Fibroblast of skin of left quadriceps (primary cell): ENCODE results near the gene ENAH.
"Not testable (repeated sequence)": the region's sequence is repeated elsewhere in the genome, so short reads cannot be mapped to it uniquely, and the experiment has no call there.

ENCODE experiments used
- DNase-seq, 2 experiments: peaks; one replicate each; pipeline ENCODE4 v3.0.0-alpha.2; 2013; ENCODE audit warnings: low read depth in 2 of 2

Gene ENAH

DNA sequence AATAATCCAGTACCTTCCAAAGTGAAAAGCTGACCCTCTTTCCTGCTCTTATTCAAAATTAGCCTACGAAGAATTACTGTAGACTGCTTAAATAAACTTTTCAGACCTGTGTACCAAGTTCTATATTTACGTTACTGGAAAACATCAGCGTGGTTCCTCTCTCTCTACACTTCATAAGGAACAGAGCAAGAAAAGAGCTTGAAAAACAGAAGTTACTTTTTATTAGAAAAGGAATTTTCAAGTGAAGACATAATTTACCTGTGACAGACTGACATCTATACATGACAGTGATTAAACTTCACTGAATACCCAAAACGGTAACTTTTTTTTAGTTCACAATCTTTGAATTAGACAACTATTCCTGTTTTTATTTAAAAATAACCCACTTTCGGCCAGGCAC, 2.7 kb downstream of the ENAH start:
- DNase-seq = no peak

DNA sequence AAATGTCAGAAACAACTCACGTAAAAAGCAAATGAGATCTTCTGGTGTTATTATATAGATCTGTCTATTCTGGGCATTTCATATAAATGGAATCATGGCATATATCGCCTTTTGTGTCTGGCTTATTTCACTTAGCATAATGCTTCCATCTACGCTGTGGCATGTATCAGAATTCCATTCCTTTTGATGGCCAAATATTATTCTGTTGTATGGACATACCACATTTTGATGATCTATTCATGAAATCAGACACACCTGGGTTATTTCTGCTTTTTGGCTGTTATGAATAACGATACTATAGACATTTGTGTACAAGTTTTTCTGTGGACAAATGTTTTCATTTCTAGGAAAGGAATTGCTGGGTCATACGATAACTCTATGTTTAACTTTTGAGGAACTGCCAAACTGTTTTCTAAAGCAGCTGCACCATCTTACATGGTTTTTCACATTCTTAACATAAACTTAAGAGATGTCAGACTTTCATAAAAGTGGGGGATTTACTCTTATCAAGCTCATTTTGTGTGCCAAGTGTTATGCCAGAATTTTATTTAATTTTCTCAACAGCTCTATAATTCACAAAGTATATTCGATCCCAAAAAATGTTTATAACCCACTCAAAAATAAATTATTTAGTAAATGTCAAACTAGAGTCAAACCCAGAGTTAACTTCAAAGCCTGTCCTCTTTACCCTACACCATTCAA, 7.6 kb downstream of the ENAH start:
- no peak for DNase-seq

DNA sequence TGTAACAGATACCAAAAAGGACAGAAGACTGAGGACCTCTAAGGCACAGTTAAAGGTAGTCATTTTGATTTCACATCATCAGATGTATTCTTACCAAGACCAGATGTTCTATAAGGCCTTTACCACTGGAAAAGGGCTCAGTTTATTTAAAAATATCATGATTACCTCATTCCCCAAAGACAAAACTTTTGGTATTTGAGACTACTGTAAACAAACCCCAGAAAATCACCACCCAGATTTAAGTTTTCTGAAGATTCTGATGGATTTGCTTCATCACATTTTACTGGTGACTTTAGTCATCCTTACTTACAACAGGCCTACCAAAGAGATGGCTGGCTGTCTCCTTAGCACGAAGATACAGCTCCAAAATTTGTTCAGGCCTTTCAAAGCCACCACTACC, 8.3 kb downstream of the ENAH start:
- DNase-seq = no peak

DNA sequence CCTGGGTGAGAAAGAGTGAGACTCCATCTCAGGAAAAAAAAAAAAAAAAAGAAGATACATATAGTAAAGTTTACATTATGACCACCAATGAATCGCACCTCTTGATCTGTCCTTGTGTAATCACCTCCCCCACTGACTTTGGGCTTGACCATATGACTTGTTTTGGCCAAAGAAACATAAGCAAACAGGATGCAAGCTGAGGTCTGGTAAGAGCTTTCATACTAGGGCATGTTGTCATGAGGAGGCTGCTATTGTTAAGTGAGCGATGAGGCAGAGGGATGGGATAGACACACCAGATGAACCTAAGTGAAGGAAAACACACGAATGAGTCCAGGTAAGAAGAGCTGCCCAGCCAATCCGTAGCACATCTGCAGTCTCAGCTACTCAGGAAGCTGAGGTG, 10.7 kb downstream of the ENAH start:
- DNase-seq = no peak

DNA sequence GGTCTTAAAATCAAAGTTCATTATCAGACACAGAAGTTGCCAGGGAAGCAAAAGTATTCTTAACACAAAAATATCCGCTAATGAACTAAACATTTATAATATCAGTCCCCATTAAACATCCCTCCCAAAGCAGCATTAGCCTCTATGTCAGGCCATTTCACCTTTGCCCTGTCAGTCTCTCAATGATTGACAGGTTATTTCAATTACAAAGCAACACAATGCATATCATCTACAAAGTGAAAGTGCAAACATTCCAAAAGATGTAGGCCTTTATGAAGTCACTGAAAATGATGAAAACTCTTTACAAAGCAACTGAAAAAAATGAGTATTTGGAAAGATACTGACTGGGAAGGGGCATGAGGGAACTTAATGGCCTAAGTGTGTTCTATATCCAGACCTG, 14.1 kb downstream of the ENAH start:
- DNase-seq = no peak

GRCh38 chr1:225637651-225638199, 15.2 kb downstream of the ENAH start:
- no peak for DNase-seq

DNA sequence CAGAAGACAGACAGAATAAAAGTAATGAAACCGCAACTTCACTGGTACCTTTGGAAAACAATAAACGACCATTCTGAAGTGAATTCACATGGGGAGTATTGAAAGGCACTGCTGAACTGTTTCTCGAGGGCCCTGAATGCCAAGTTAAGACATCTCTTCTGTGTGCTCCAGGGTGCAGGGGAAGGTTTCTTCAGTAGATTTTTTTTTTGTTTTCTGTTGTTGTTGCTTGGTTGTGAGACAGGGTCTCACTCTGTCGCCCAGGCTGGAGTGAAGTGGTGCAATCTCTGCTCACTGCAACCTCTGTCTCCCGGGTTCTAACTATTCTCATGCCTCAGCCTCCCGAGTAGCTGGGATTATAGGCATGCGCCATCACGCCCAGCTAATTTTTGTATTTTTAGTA, 15.9 kb downstream of the ENAH start:
- DNase-seq = not testable (repeated sequence)

DNA sequence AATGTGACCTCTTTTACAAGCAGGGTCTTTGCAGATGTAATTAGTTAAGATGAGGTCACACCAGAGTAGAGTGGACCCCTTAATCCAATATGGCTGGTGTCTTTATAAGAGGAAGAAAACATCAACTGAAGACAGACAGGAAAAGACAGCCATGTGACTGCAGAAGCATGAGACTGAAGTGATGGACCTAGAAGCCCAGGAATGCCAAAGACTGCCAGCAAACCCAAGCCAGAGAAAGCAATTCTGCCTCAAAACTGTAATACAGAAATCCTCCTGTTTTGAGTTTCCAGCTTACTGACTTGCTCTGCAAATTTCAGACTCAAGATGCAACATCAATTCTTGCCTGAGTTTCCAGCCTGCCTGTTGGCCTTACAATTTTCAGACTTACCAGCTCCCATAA, 17.3 kb downstream of the ENAH start:
- DNase-seq = no peak

DNA sequence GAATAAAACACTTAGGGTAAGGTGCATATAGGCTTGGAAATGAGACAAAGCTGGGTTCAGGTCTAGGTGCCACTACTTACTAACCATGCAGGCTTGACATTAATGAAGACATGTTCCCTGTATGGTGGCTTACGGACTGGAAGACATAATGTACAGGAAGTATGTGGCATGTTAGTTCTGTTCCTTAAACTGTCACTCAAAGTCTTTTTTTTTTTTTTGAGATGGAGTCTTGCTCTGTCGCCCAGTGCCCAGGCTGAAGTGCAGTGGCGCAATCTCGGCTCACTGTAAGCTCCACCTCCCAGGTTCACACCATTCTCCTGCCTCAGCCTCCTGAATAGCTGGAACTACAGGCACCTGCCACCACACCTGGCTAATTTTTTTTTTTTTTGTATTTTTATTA, 20.1 kb downstream of the ENAH start:
- DNase-seq = not testable (repeated sequence)

DNA sequence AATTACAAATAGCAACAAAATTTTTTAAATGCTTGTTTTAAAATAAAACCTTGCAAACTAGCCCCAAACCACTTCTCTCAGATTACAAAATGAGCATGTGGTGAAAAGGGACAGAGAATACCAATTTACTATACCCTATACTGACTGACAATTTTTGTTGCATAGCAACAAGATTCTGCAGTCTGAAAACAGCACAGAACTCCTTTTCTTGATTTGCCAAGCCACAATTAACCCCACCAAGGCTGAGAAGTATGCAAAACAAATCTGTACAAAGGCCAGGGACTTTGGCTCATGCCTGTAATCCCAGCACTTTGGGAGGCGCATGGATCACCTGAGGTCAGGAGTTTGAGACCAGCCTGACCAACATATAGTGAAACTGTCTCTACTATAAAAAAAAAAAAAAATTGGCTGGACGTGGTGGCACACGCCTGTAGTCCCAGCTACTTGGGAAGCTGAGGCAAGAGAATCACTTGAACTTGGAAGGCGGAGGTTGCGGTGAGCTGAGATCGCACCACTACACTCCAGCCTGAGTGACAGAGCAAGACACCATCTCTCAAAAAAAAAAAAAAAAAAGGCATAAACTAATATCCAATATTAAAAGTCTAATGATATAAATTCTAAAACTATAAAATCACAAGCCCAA, 21.8 kb downstream of the ENAH start:
- DNase-seq = no peak

GRCh38 chr1:225629483-225629882, 23.4 kb downstream of the ENAH start:
- no peak for DNase-seq

GRCh38 chr1:225628794-225629193, 24.1 kb downstream of the ENAH start:
- not testable (repeated sequence) for DNase-seq

DNA sequence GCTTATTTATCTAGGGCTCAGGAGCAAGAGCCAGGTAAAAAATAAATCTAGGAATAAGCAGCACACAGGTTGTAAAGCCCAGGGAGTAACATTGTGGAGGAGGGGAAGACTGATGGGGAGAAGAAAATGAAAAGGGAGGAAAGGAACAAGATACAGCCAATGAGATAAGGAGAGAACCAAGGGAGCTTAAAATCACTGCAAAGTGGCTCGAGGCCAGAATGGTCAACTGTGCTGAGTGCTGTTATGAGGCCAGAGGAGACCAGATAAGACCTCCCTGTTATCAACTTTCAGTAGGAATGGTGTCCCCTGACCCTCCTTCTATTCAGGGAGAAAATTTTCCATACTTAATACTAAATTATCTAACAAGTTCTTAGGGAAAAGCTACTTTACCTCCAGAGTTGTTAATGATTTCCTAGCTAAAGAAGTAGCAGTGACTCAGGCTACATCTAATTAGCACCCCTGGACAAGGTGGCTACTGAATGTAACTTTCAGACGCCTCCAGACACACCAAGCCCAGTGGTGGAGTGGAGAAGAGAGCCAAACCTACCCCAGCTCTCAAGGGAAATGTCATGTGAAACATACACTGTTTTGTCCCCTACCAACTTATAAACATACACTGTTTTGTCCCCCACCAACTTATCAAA, 25.5 kb downstream of the ENAH start:
- no peak for DNase-seq

DNA sequence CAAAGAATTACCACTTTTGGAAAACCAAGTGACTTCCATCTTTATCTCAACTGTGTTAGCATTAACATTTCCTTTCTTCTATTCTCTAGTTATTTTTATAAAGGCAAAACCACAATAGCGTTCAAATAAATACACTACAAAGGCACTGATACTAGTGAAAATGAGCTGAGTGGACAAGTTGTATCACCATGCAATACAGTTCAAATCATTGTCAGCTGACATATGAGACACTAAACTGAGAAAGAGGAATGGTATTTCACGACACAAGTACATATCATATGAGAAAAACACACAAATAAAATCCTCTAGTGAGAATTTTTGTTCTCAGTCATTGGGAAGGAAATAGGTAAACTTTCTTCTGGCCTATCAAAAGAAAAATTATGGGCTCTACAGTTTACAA, 26.2 kb downstream of the ENAH start:
- no peak for DNase-seq

- DNase-seq = no peak
Observed at GRCh38 chr1:225617956-225618355, 35.0 kb downstream of the ENAH start.

- no peak for DNase-seq
Observed at GRCh38 chr1:225617479-225617878, 35.4 kb downstream of the ENAH start.

- not testable (repeated sequence) for DNase-seq
Observed at GRCh38 chr1:225615403-225615790, 37.5 kb downstream of the ENAH start.

DNA sequence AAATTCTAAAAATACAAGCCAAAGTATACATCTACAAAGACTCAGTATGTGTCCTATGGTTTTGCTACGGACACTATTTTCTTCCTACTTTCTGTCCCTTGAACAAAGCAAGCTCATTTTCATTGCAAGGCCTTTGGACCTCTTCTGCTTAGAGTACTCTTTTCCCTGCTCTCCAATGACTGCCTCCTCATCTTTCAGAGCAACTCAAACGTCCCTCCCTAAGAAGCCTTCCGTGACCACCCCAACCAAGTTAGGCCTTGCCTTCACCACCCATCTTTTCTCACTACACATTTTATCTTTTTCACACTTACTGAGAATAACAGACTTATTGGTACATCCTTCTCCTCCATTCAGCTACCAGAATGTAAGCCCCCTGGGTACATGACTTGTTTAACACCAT, 39.9 kb downstream of the ENAH start:
- no peak for DNase-seq

DNA sequence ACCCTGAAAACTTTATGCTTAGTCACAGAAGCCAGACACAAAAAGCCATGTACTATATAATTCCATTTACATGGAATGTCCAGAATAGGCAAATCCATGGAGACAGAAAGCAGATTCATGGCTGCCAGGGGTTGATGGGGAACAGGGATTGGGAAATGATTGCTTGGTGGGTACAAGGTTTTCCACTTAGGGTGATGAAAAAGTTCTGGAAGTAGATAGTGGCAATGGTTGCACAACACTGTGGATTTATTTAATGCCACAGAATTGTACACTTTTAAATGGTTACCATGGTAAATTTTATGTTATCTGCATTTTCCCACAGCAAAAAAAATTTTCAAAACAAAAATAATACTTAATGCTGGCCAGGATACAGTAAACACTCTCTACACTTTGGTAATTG, 40.6 kb downstream of the ENAH start:
- DNase-seq = no peak

DNA sequence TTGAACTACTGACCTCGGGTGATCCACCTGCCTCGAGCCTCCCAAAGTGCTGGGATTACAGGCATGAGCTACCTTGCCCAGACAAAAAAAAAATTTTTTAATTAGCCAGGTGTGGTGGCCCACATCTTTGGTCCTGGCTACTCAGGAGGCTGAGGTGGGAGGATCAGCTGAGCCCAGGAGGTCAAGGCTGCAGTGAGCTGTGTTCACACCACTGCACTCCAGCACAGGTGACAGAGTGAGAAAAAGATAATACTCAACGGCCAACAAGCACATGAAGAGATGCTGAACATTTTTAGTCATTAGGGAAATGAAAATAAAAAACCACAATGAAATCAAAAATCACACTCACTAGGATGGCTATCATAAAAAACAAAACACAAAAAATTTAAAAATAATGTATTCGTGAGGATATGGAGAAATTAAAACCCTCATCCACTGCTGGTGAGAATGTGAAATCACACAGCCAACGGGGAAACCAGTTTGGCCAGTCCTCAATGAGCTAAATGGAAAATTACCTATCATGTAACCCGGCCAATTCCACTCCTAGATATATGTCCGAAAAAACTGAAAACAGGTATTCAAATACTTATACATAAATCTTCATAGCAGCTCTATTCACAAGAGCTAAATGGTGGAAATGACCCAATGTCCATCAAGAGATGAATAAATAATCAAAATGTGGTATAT, 41.2 kb downstream of the ENAH start:
- DNase-seq = no peak

DNA sequence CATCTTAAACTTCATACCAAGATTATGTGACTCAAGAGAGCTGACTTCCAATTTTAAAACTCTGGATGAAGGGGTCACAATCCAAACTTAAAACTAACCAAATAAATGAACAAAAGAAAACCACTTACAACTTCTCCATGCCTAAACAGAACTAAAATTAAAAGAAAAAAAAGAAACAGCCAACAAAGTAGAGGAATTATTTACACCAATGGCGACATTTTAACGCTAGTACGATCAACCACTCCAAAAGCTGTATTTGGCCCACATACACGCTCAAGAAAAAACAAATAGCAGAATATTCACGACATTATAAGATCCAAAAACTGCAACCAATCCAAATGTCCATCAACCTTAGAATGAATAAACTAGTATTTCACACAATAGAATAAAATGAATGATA, 42.4 kb downstream of the ENAH start:
- no peak for DNase-seq

- no peak for DNase-seq
Observed at GRCh38 chr1:225608014-225608796, 44.7 kb downstream of the ENAH start.
